Parathyroid adenoma (tissue), 2 donors: ENCODE measurements around the gene SETD5.

ENCODE experiments used
- H2AFZ ChIP-seq: fragments of 300-600 bp; sonication (generic); one replicate; pipeline ENCODE4 v1.7.0; 2017; ENCODE audit warnings: antibody characterized with exemption, mild to moderate bottlenecking
- H3K27ac ChIP-seq: fragments of 300-600 bp; sonication (generic); one replicate; pipeline ENCODE4 v1.7.0; 2017
- H3K27me3 ChIP-seq: fragments of 300-600 bp; sonication (generic); one replicate; pipeline ENCODE4 v1.7.0; 2017; ENCODE audit warnings: low read length; ENCODE audit not compliant: control insufficient read depth, insufficient read depth
- H3K36me3 ChIP-seq: fragments of 300-600 bp; sonication (generic); one replicate; pipeline ENCODE4 v1.7.0; 2017; ENCODE audit warnings: low read length; ENCODE audit not compliant: control insufficient read depth, insufficient read depth
- H3K4me1 ChIP-seq: fragments of 300-600 bp; sonication (generic); one replicate; pipeline ENCODE4 v1.7.0; 2017; ENCODE audit warnings: control low read depth
- H3K4me2 ChIP-seq: fragments of 300-600 bp; sonication (generic); one replicate; pipeline ENCODE4 v1.7.0; 2017; ENCODE audit warnings: low read length
- H3K4me3 ChIP-seq: fragments of 300-600 bp; sonication (generic); one replicate; pipeline ENCODE4 v1.7.0; 2017; ENCODE audit warnings: low read depth, low read length
- H3K79me2 ChIP-seq: fragments of 300-600 bp; sonication (generic); one replicate; pipeline ENCODE4 v1.7.0; 2017; ENCODE audit warnings: control low read depth
- H3K9ac ChIP-seq: fragments of 300-600 bp; sonication (generic); one replicate; pipeline ENCODE4 v1.7.0; 2017; ENCODE audit warnings: mild to moderate bottlenecking
- H3K9me3 ChIP-seq: fragments of 300-600 bp; sonication (generic); one replicate; pipeline ENCODE4 v1.7.0; 2017; ENCODE audit warnings: low read length; ENCODE audit not compliant: control insufficient read depth
- TF ChIP-seq, protein P1 (sequence below): fragments of 300-600 bp; sonication (generic); IDR thresholded peaks from one replicate; pipeline ENCODE4 v1.7.0; 2017; ENCODE audit warnings: antibody characterized with exemption, mild to moderate bottlenecking
- donor health status: primary hyperparathyroidism.

SETD5 gene

DNA sequence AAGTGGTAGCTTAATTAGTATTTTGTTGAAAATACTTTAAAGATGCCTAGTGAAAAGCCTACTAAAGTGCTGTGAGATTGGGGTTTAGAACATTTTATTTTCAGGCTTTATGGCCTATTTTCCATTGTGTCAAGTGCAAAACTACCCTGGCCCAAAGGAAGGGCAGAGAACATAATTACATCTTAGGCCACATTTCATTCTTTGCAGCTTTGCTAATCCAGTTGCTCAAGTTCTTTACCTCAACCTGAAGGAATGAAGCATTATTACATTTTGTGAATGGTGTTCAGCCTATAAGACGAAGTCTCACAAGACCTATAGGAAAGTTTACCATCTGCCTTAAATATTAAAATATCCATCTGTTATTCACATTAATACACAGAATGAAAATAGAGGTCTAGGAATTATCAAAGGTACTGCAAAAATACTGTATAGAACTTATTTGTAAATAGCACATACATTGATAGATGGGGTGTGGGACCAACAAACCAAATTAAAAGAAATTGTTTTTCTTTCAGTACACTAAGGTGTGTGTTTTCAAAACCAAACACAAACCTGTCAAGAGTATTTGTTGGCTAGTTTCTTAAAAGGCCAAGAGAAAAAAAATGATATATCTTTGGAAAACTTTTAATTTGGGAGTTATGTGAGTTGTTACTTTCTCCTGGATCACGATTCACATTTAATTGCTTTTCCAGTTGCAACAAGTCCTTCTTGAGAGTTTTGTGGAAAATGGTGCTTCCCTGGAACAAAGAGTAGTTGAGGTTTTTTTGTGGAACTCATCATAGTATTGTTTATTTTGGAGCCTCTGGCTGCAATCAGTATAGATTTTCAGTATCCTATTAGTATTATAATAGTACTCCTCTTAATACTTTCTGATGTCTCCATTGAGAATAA is 12.0 kb upstream of the SETD5 start:
- H3K4me3 ChIP-seq = no peak overlapping the region
- no peaks in the 10 kb centered on the region for H3K27me3 ChIP-seq
- no peak overlapping the region for H3K9ac ChIP-seq
- H3K4me2 ChIP-seq = no peak overlapping the region
- no peak overlapping the region for H2AFZ ChIP-seq
- H3K4me1 ChIP-seq = no peaks in the 10 kb centered on the region
- H3K79me2 ChIP-seq = peaks cover 9% of the 10 kb centered on the region
- H3K9me3 ChIP-seq = no peaks in the 10 kb centered on the region
- TF ChIP-seq, protein P1, sequence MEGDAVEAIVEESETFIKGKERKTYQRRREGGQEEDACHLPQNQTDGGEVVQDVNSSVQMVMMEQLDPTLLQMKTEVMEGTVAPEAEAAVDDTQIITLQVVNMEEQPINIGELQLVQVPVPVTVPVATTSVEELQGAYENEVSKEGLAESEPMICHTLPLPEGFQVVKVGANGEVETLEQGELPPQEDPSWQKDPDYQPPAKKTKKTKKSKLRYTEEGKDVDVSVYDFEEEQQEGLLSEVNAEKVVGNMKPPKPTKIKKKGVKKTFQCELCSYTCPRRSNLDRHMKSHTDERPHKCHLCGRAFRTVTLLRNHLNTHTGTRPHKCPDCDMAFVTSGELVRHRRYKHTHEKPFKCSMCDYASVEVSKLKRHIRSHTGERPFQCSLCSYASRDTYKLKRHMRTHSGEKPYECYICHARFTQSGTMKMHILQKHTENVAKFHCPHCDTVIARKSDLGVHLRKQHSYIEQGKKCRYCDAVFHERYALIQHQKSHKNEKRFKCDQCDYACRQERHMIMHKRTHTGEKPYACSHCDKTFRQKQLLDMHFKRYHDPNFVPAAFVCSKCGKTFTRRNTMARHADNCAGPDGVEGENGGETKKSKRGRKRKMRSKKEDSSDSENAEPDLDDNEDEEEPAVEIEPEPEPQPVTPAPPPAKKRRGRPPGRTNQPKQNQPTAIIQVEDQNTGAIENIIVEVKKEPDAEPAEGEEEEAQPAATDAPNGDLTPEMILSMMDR = no peak
- no peak overlapping the region for H3K27ac ChIP-seq
- no peaks in the 10 kb centered on the region for H3K36me3 ChIP-seq

DNA sequence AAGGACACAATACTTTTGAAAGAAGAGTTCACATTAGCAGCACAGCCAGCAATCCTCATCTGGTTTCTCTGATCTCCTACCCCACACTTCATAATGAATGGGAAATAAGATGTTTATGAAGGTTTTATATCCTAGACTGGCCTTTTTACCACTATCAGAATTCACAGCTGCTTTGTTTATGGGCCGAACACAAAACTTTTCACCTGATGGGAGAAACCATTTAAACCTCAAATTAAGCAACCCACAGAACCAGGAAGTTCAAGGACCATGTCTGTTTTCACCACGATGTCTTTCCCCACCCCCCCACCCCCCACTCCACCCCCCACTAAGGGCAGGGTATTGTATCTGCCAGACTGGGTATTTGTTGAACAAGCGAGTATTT is 11.3 kb upstream of the SETD5 start:
- Histone ChIP-seq H3K9ac (no peak overlapping the region), H3K27ac (no peak overlapping the region), H3K4me3 (no peak overlapping the region), H2AFZ (no peak overlapping the region), H3K4me2 (no peak overlapping the region), H3K27me3 (no peaks in the 10 kb centered on the region), H3K4me1 (no peaks in the 10 kb centered on the region), H3K79me2 (peaks cover 14% of the 10 kb centered on the region), H3K36me3 (no peaks in the 10 kb centered on the region), H3K9me3 (no peaks in the 10 kb centered on the region)
- TF ChIP-seq, protein P1 = no peak

DNA sequence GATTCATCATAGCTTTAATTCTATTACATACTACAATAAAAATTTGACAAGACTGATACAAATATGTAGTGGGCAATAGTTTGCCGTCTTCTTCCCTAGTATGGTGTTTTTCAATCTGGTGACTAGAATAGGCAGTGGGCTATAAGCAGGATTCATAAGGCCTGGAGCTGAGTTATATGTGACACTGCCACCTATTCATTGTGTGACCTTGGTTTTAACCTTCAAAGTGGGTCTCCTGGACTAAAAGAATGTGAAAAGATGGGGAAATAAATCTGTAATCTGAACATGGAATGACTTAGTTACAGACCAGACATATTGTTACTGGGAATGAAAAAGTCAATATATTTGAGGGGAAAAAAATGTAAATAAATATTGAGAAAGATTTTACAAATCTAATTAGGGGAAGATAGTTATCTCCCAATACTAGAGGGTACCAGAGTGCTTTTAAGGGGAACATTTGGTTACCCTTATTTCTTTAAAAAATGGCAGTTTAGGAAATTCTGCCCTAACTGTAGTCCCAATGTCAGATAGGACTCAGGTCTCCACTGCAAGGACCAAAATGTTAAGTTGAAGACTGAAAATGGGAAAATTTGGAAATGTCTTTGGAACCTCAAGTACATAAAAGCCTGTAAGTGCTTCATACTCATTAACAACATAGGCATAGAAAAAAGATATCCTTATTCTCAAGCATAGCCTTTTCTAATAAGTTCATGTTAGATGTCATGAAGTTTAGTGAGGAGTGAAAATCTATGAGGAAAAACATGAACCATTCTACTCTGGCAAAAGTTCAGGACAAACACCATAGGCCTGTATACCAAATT is 10.7 kb upstream of the SETD5 start:
- no peaks in the 10 kb centered on the region for H3K27me3 ChIP-seq
- TF ChIP-seq, protein P1 = no peak
- no peak overlapping the region for H3K9ac ChIP-seq
- H2AFZ ChIP-seq = no peak overlapping the region
- H3K4me2 ChIP-seq = no peak overlapping the region
- no peaks in the 10 kb centered on the region for H3K36me3 ChIP-seq
- no peaks in the 10 kb centered on the region for H3K9me3 ChIP-seq
- no peaks in the 10 kb centered on the region for H3K4me1 ChIP-seq
- no peak overlapping the region for H3K4me3 ChIP-seq
- peaks cover 20% of the 10 kb centered on the region for H3K79me2 ChIP-seq
- H3K27ac ChIP-seq = no peak overlapping the region

DNA sequence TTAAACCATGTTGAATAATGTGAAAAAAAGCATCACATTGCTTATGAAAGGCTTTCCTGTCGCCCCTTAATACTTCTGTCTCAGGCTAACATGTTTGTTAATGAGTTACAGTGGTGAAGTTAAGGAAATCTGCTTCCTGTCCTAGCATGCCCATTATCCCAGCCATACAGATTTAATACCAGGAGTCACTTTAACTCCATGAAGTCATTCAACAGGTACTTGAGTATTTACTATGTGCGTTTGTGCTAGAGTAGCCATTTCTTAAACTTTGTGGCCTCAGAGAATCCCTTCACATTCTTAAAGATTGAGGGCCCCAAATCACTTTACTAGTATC is 10.1 kb upstream of the SETD5 start:
- Histone ChIP-seq H3K4me1 (no peaks in the 10 kb centered on the region), H3K9ac (no peak overlapping the region), H3K27me3 (no peaks in the 10 kb centered on the region), H2AFZ (no peak overlapping the region), H3K36me3 (no peaks in the 10 kb centered on the region), H3K27ac (no peak overlapping the region), H3K79me2 (peaks cover 24% of the 10 kb centered on the region), H3K4me3 (no peak overlapping the region), H3K9me3 (no peaks in the 10 kb centered on the region), H3K4me2 (no peak overlapping the region)
- TF ChIP-seq, protein P1 = no peak
